HepG2 (cell line): ENCODE data around the gene SKIL.

Source experiments
- BRF2 ChIP-seq: sonication (generic); formaldehyde crosslinking; IDR thresholded peaks from 2 replicates; pipeline ENCODE4 v1.8.1; 2022; ENCODE audit warnings: mild to moderate bottlenecking, missing genetic modification reagents
- CTCF ChIP-seq: sonication (generic); formaldehyde crosslinking; IDR thresholded peaks from 2 replicates; pipeline ENCODE4 v1.5.0; 2020; ENCODE audit warnings: mild to moderate bottlenecking, missing genetic modification reagents, moderate library complexity
- HDAC1 ChIP-seq: sonication (generic); formaldehyde crosslinking; IDR thresholded peaks from 2 replicates; pipeline ENCODE4 v1.5.1; 2020; ENCODE audit warnings: mild to moderate bottlenecking, missing genetic modification reagents
- ONECUT2 ChIP-seq: sonication (generic); formaldehyde crosslinking; IDR thresholded peaks from 2 replicates; pipeline ENCODE4 v1.4.0; 2020; ENCODE audit warnings: missing genetic modification reagents
- POLR2A ChIP-seq, 2 experiments: IDR thresholded peaks; 2 replicates each; pipeline ENCODE4 v1.6.1; 2011; ENCODE audit warnings: low read depth in 2 of 2, low read length in 2 of 2, mild to moderate bottlenecking in 1 of 2, moderate library complexity in 1 of 2; ENCODE audit not compliant: insufficient read depth in 1 of 2
- ZBTB26 ChIP-seq: IDR thresholded peaks from 2 replicates; pipeline ENCODE4 v1.6.1; 2016; ENCODE audit warnings: missing compliant biosample characterization, missing genetic modification reagents, borderline replicate concordance
- ZFY ChIP-seq: sonication (generic); formaldehyde crosslinking; IDR thresholded peaks from 2 replicates; pipeline ENCODE4 v1.4.0; 2020; ENCODE audit warnings: missing genetic modification reagents
- ZNF615 ChIP-seq: sonication (generic); formaldehyde crosslinking; IDR thresholded peaks from 2 replicates; pipeline ENCODE4 v1.5.0; 2020; ENCODE audit warnings: mild to moderate bottlenecking, missing genetic modification reagents, borderline replicate concordance

- TF ChIP-seq ZBTB26 (CRISPR knock-in tag) (no peak), ZFY (CRISPR knock-in tag) (no peak), POLR2A (IDR thresholded peaks at IDR 0.05; ENCODE audit: insufficient read depth in 1 of 2, low read depth in 2 of 2, low read length in 2 of 2) (no peak), CTCF (CRISPR knock-in tag) (no peak), HDAC1 (CRISPR knock-in tag) (no peak), BRF2 (CRISPR knock-in tag) (no peak), ZNF615 (no peak), ONECUT2 (CRISPR knock-in tag) (no peak)
Observed at GRCh38 chr3:170387950-170388349, 30.4 kb downstream of the SKIL start.
